SW480 (cell line): ENCODE results near the gene CERCAM.
"Not testable (repeated sequence)": the region's sequence is repeated elsewhere in the genome, so short reads cannot be mapped to it uniquely, and the experiment has no call there.

ENCODE experiments used
- DNase-seq: peaks from one replicate; pipeline ENCODE4 v3.0.0-alpha.2; 2016; ENCODE audit warnings: low spot score

The CERCAM gene

GRCh38 chr9:128419061-128419925 lies 1.4 kb upstream of the CERCAM start:
- DNase-seq: no peak

GRCh38 chr9:128420060-128420650 lies 502 bp upstream of the CERCAM start:
- DNase-seq: peak; percentile 67

- DNase-seq: no peak
These were observed 882 bp downstream of the CERCAM start for GRCh38 chr9:128421482-128421996.

GRCh38 chr9:128422022-128422782 lies 1.5 kb downstream of the CERCAM start:
- DNase-seq: not testable (repeated sequence)

- DNase-seq: no peak
These were observed 2.1 kb downstream of the CERCAM start for GRCh38 chr9:128422783-128423150.

- not testable (repeated sequence) for DNase-seq
These were observed 2.7 kb downstream of the CERCAM start for GRCh38 chr9:128423356-128423755.

GRCh38 chr9:128424268-128424780 lies 3.7 kb downstream of the CERCAM start:
- DNase-seq: no peak

- no peak for DNase-seq
These were observed 8.2 kb downstream of the CERCAM start for GRCh38 chr9:128428644-128429512.

GRCh38 chr9:128429513-128430086 lies 8.9 kb downstream of the CERCAM start:
- DNase-seq: no peak

- no peak for DNase-seq
These were observed 10.6 kb downstream of the CERCAM start for GRCh38 chr9:128431207-128431606.

GRCh38 chr9:128434340-128434739 lies 13.7 kb downstream of the CERCAM start:
- no peak for DNase-seq

GRCh38 chr9:128435611-128436010 lies 15.0 kb downstream of the CERCAM start:
- DNase-seq: no peak

- DNase-seq: peak; percentile 64
These were observed 17.9 kb downstream of the CERCAM start for GRCh38 chr9:128438343-128439109.

- DNase-seq: no peak
These were observed 18.6 kb downstream of the CERCAM start for GRCh38 chr9:128439273-128439672.

- DNase-seq: no peak
These were observed 21.5 kb downstream of the CERCAM start for GRCh38 chr9:128442150-128442549.

GRCh38 chr9:128446505-128446904 lies 25.8 kb downstream of the CERCAM start:
- DNase-seq: not testable (repeated sequence)

- DNase-seq: no peak
These were observed 28.1 kb downstream of the CERCAM start for GRCh38 chr9:128448746-128449145.

- no peak for DNase-seq
These were observed 34.3 kb downstream of the CERCAM start for GRCh38 chr9:128454991-128455390.

GRCh38 chr9:128455849-128456612 lies 35.4 kb downstream of the CERCAM start, which contains the start of gene ODF2:
ODF2 (plus strand) TSS chr9:128456006; CDS start chr9:128456092, 86 bp downstream.
- DNase-seq: peak; percentile 95
